HG03558 (cell line): ENCODE measurements around the gene GTPBP4.

ENCODE experiments used
- ATAC-seq: cut with Tn5 transposase; IDR thresholded peaks from one replicate; pipeline ENCODE4 v1.9.1; 2021; ENCODE audit warnings: moderate number of reproducible peaks; ENCODE audit not compliant: unreplicated experiment; ENCODE audit errors: extremely low read depth

Gene GTPBP4

DNA sequence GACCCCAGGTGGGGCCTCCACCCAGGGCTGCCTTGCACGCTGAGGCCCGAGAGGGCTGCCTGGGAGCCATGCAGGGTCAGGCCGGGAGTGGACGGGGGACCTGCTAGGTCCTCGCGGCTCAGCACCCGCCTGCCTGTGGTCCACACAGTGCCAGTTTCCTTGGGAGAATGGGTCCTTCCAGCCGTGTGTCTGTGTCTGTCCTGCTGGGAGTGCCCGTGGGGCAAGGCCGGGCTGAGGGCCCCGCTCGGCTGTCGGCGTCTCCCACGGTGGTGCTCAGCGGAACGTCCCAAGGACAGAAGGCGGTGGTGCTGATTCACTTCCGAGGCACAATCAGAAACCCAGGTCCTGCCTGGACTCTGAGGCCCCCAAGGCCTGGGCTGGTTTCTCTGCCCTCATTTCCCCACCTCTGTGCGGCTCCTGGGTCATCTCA is 23.2 kb upstream of the GTPBP4 start:
- no peak for ATAC-seq

GRCh38 chr10:966466-967235 is 21.6 kb upstream of the GTPBP4 start:
- ATAC-seq, result no peak

DNA sequence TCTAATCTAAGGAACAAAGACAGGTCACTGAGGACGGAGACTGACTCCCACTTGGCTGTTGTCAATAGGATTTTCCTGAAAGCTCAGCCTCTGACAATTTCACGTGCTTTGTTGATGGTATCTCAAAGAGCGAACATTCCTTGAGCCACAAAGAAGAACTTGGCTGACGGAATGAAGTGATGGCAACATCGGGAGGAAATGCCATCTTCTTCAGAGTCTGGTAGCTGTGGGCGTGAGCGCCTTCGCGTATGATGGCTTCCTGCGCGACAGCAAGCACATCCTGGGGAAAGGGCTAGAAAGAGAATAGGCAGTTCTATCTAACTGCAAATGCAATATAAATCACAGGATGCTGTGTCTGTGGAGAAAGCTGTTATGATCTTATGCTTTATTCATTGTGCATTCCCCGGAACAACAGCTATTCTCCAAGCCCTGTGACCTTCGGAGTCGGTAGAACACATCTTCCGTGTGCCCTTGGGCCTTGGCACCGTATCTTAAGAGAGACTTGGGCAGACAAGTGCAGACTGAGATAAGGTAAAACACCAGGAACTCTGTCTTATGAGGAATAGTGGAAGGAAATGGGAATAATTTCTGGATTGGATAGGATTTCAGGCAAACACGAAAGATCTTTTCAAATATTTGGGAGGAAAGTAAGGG is 19.6 kb upstream of the GTPBP4 start:
- no peak for ATAC-seq

GRCh38 chr10:969473-970150 is 18.6 kb upstream of the GTPBP4 start:
- ATAC-seq, result no peak

- no peak for ATAC-seq
Observed at GRCh38 chr10:970311-971149, 17.7 kb upstream of the GTPBP4 start.

DNA sequence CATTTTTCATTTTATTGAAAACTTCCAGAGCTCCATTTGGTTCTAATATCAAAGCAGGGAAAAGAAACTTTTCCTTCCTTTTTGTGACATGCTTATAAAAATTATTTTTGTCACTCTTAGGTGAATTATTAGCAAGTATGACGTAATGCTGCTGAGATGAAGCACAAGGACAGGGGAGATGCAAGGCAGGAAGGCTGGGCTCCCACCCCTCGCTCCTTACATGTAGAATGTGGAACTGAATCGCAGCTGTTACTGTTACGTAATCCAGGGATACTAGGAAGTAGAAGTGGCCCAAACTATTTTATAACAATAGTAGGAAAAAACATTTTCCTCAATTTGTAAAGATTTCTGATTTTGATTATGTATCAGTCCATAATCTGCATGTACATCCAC is 17.1 kb upstream of the GTPBP4 start:
- no peak for ATAC-seq

- no peak for ATAC-seq
Observed at GRCh38 chr10:971613-972012, 16.6 kb upstream of the GTPBP4 start.

- no peak for ATAC-seq
Observed at GRCh38 chr10:972763-973162, 15.5 kb upstream of the GTPBP4 start.

- ATAC-seq, result no peak
Observed at GRCh38 chr10:974038-974784, 14.0 kb upstream of the GTPBP4 start.

DNA sequence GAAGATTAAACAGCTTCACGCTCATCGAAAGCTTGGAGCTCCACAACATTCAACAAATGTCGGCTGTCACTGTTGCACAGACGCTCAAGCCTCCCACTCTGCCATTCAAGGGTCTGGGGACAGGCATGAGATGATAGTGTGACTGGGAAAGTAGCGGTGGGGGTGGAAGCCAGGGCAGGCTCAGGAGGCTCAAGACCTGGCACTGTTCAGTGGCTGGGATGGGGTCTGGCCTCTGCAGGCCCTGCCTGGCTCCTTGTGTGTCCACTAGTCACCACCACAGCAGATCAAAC is 13.5 kb upstream of the GTPBP4 start:
- no peak for ATAC-seq

- ATAC-seq, result no peak
Observed at GRCh38 chr10:976316-976715, 11.9 kb upstream of the GTPBP4 start.

DNA sequence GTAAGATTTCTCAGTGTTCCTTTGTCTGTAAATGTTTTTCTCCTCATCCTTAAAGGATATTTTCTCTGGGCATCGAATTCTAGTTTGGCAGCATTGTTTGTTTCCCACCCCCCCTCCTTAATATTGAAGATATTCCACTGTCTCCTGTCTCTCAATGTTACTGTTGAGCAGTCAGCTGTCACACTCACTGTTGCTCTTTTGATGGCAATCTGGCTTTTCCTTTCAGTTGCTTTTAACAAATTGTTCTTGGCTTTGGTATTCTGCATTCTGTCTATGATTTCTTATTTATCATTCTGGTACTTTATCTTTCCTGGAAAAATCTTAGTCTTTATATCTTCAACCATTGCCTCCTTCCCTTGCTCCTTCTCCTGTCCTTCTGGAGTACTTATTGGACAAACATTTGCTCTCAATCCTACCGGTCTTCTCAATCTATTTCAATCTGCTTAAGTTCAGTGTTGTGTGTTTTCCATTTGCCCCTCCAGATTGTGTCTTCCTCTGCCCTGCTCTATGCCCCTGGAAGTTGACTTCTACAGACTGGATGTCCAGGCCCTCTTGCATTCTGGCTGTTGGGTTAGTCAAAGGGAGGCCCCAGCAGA is 9.3 kb upstream of the GTPBP4 start:
- no peak for ATAC-seq

- ATAC-seq, result no peak
Observed at GRCh38 chr10:980468-981093, 7.7 kb upstream of the GTPBP4 start.

DNA sequence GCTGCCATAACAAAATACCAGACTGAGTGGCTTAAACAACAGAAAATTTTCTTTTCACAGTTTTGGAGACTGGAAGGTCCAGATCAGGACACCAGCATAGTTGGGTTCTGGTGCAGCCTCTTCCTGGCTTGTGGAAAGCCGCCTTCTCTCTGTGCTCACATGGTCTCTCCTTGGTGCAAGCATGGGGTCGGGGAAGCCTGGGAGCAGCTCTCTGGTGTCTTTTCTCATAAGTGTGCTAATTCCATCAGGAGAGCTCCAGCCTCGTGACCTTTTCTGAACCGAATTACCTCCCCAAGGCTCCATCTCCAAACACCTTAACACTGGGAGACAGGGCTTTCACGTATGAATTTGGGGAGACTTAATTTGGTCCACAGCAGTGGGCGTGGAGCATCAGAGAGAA is 4.8 kb upstream of the GTPBP4 start:
- no peak for ATAC-seq

- no peak for ATAC-seq
Observed at GRCh38 chr10:983971-984655, 4.1 kb upstream of the GTPBP4 start.

DNA sequence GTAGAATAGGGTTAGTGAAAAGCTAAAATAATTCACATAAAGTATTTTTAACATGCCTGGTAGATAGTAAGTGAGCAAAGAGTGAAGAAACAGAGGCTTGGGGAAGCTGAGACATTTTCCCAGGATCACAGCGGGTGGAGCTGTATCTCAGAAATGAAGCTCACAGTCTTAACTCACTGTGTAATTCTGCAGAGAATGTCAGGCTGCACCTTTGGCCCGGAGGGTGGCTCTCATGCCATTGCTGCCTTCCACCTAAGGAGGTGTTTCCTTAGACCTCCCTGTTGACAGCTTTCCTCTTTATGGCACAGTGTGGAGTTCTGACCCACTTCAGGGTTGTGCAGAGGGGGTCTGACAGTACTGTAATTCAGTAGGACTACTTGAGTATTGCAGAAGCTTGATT is 2.9 kb upstream of the GTPBP4 start:
- no peak for ATAC-seq

GRCh38 chr10:986137-986825 is 2.0 kb upstream of the GTPBP4 start:
- ATAC-seq, result no peak
